ENCODE results near the gene SLC47A2.

The SLC47A2 gene

GRCh38 chr17:19750835-19751234 is 34.5 kb upstream of the SLC47A2 start:
- TF ChIP-seq SIN3A (IDR thresholded peaks at IDR 0.05; ENCODE audit: borderline replicate concordance, insufficient read depth, low read length): no peak
- no peak for TF ChIP-seq POLR2AphosphoS5 (IDR thresholded peaks at IDR 0.05; ENCODE audit: low read depth, low read length)
- TF ChIP-seq TAF1 (IDR thresholded peaks at IDR 0.05; ENCODE audit: borderline replicate concordance, insufficient read depth, low read length): no peak
- no peak for TF ChIP-seq FOXP2 (optimal IDR thresholded peaks at IDR 0.05; ENCODE audit: borderline replicate concordance, extremely low read depth, extremely low read length, insufficient read depth)
- no peak for TF ChIP-seq REST (IDR thresholded peaks at IDR 0.05; ENCODE audit: insufficient read depth in 1 of 2, low read depth in 2 of 2, low read length in 2 of 2)

GRCh38 chr17:19750020-19750572 is 33.7 kb upstream of the SLC47A2 start:
- TF ChIP-seq SIN3A (IDR thresholded peaks at IDR 0.05; ENCODE audit: borderline replicate concordance, insufficient read depth, low read length) (no peak), TAF1 (IDR thresholded peaks at IDR 0.05; ENCODE audit: borderline replicate concordance, insufficient read depth, low read length) (no peak), FOXP2 (optimal IDR thresholded peaks at IDR 0.05; ENCODE audit: borderline replicate concordance, extremely low read depth, extremely low read length, insufficient read depth) (no peak), REST (IDR thresholded peaks at IDR 0.05; ENCODE audit: insufficient read depth in 1 of 2, low read depth in 2 of 2, low read length in 2 of 2) (no peak)

GRCh38 chr17:19748807-19749193 is 32.4 kb upstream of the SLC47A2 start:
- no peak for TF ChIP-seq FOXP2 (optimal IDR thresholded peaks at IDR 0.05; ENCODE audit: borderline replicate concordance, extremely low read depth, extremely low read length, insufficient read depth)
- no peak for TF ChIP-seq TAF1 (IDR thresholded peaks at IDR 0.05; ENCODE audit: borderline replicate concordance, insufficient read depth, low read length)
- no peak for TF ChIP-seq POLR2AphosphoS5 (IDR thresholded peaks at IDR 0.05; ENCODE audit: low read depth, low read length)
- no peak for TF ChIP-seq REST (IDR thresholded peaks at IDR 0.05; ENCODE audit: insufficient read depth in 1 of 2, low read depth in 2 of 2, low read length in 2 of 2)
- no peak for TF ChIP-seq SIN3A (IDR thresholded peaks at IDR 0.05; ENCODE audit: borderline replicate concordance, insufficient read depth, low read length)

GRCh38 chr17:19747829-19748806 is 31.7 kb upstream of the SLC47A2 start, which contains the start of gene ALDH3A1:
Gene ALDH3A1, minus strand, starts transcription at chr17:19748298. Its CDS starts 3,169 bp downstream, at chr17:19745129.
- TF ChIP-seq SIN3A (IDR thresholded peaks at IDR 0.05; ENCODE audit: borderline replicate concordance, insufficient read depth, low read length): no peak
- TF ChIP-seq POLR2AphosphoS5 (IDR thresholded peaks at IDR 0.05; ENCODE audit: low read depth, low read length): no peak
- TF ChIP-seq FOXP2 (optimal IDR thresholded peaks at IDR 0.05; ENCODE audit: borderline replicate concordance, extremely low read depth, extremely low read length, insufficient read depth): no peak
- TF ChIP-seq REST (IDR thresholded peaks at IDR 0.05; ENCODE audit: insufficient read depth in 1 of 2, low read depth in 2 of 2, low read length in 2 of 2): no peak
- no peak for TF ChIP-seq TAF1 (IDR thresholded peaks at IDR 0.05; ENCODE audit: borderline replicate concordance, insufficient read depth, low read length)

Measured in PFSK-1 (cell line).